ENCODE data around the gene HCLS1.

DNA sequence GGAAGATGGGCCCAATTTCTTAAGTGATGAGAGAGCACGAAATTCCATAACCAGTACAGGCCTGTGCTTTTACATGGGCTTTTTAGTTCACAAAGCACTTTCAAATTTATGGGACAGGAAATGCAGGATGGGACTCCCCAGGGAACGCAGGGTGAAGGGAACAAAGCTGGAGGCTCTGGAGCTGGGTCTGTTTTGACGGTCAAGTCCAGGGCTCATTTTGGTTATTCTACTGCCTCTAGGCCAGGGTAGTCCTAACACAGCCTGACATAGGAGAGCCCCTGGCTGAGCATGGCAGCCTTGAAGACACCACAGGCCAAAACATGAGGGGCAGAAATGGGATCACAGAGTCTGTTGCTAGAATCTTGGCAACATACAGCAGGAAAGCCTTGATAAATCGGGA, 33.5 kb downstream of the HCLS1 start:
- TF ChIP-seq POLR2A (IDR thresholded peaks at IDR 0.05) (no peak), CTCF (IDR thresholded peaks at IDR 0.05) (no peak), EP300 (IDR thresholded peaks at IDR 0.05) (no peak)

Measured in tibial nerve (tissue), 4 donors.